ENCODE results near the gene TBC1D16. TPM values are rescaled to one million over a fixed set of nuclear protein-coding genes. Genes with fewer than 3 reads are reported as not detected.
A peak's percentile ranks its signal among the peaks of the same experiment; 100 is the strongest.
"Not testable (repeated sequence)": the region's sequence is repeated elsewhere in the genome, so short reads cannot be mapped to it uniquely, and the experiment has no call there.

Gene TBC1D16
- total RNA-seq, 1 experiment from 2014 or later, result 53.6 TPM

- DNase-seq (ENCODE audit: low read depth), result no peak
These were observed 58.5 kb downstream of the TBC1D16 start for GRCh38 chr17:79977161-79977631.

DNA sequence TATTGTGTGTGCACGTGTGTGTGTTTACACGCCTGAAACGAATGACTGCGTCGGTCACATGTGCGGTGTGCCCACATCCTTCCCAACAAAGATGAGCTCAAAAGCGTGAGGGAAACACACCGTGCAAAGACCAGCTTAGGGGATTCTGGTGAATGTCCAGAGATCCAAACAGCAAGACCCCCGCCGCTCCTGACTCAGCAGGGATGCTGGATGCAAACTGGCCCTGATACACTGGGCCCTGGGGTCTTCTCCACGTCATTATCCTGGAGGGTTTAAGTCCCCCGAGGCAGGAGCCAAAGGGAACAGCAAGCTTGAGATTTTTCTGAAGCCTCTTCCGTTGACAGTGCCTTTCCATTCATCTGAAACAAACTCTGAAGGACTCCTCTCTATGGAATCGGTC lies 59.2 kb downstream of the TBC1D16 start:
- DNase-seq (ENCODE audit: low read depth), result no peak

DNA sequence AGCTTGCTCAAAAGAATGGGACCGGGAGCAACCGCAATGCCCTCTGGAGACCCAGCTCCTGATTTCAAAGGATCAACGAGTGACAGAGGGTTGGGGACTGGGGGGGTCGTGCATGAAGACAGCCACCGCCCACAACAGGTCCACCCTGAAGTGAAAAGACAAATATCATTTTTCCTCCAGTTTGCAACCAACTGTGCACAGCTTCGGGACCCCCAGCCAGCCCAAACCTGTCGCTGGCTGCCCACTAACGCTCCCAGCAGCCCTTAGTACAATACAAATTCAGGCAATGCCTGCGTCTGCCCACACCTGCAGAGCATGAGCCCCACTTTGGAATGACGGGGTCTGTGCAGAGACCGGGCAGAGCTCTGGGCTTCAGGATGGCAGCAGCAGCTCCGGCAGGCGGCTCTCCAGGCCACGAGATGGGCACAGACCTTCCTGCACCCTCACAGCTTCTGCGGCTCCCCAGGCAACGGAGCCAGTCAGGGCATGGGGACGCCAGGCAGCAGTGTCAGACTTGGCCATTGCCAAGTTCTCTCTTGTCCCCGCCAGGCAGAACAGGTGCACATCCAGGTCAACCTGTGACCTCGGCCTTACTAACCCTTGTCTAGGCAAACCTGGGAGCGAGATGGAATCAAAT lies 60.1 kb downstream of the TBC1D16 start:
- DNase-seq (ENCODE audit: low read depth), result no peak

DNA sequence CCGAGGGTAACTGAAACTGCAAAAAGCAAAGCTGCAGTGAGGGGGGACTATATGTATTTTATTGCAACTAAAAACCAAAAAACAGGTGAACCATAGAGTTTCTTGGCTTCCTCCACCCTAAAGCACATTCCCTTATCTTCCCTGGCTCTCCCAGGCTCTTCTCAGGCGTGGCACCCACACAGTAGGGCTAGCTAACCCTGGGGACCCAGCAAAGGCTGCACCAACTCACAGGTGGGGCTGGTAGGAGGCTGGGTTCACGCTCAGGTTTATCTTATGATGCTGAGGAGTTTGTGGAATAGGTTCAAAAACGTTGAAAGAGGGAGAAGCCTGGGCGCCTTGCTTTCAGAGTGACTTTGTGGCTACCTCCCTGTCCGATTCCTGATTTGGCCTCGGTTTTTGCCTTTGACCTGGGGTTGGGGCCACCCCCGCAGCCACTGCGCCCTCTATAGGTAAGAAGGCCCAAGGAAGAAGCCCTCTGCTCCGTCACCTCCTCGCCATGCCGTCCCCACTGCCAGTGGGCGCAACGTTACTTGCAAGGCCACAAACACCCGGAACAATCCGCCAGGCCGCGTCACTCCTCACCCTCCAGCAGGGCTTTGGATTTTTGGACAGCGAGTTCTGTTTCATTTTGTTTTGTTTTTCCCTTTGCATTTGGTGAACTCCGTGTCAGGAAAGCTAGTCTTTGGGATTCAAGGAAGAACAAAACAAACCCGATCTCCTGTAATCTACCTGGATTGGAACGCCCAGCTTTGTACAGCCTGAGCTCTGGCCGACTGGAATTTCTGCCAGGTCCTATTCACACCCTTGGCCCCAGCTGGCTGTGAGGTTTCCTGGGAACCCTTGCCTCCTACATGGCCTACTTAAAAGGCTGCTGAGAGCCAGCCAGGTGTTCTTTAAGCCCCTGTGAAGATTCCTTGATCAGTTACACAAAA lies 60.8 kb downstream of the TBC1D16 start:
- DNase-seq (ENCODE audit: low read depth), result no peak

DNA sequence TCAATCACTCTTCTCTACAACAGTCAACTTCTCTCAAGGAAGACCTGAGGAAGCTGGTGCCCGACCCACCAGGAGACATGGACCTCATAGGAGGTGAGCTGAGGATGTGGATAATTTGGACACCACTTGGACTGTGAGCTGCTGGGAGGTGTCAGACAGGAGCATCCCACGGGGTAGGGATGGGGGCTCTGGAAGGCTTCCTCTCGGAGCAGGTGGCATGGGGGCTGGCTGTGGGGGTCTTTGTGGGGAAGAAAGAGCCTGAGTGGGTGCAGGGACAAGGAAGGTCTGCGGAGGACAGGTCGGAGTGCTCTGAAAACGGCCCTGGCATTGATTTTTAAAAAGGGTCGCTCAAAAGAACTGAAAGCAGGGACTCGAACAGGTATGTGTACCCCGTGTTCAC lies 64.0 kb downstream of the TBC1D16 start:
- DNase-seq (ENCODE audit: low read depth), result no peak

DNA sequence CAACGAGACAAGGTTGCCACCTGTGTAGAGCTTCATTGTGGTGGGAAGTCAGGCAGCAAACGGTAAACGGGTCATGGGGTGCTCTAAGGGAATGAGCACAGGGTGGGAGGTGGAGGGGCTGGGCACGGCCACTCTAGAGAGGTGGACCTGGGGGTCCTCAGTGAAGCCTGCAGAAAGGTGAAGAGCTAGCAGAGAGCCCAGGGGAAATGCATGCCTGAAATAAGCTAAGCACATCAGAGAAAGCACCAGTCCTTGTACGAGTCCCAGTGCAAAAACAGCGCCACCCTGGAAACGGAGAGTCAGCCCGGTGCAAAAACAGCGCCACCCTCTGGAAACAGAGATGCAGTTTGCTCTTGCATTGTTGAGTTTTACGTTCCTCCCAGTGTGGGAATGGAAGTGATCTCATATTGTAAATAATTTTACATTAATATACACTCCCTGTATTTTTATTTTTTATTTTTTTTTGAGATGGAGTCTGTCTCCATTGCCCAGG lies 65.0 kb downstream of the TBC1D16 start:
- no peak for DNase-seq (ENCODE audit: low read depth)

DNA sequence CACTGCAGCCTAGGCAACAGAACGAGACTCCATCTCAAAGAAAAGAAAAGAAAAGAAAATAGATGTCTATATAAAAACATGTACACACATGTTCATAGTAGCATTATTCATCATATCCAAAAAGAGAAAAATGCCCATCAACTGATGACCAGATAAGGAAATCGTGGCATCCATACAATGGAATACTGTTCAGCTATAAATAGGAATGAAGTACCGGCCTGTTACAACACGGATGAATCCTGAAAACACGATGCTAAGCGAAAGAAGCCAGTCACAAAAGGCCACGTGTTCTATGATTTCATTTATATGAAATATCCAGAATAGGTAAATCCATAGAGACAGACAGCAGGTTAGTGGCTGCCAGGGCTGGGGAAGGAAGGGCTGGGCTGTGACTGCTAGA lies 65.8 kb downstream of the TBC1D16 start:
- no peak for DNase-seq (ENCODE audit: low read depth)

GRCh38 chr17:79968116-79968515 lies 67.6 kb downstream of the TBC1D16 start:
- DNase-seq (ENCODE audit: low read depth), result no peak

DNA sequence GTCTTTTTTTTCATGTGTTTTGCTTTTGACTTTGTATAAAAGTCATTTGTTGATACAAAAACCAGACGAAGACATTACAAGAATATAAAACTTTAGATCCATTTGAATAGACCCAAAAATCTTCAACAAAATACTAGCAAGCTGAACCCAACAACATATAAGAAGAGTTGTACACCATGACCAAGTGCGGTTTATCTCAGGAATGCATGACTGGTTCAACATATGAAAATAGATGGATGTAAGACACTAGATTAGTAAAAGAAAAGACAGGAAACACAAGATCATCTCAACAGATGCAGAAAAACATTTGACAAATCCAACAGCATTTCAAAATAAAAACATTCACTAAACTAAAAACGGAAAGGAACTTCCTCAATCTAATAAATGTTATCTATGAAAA lies 69.0 kb downstream of the TBC1D16 start:
- peak; percentile 69 for DNase-seq (ENCODE audit: low read depth)

GRCh38 chr17:79965806-79966205 lies 69.9 kb downstream of the TBC1D16 start:
- DNase-seq (ENCODE audit: low read depth), result peak; percentile 79

DNA sequence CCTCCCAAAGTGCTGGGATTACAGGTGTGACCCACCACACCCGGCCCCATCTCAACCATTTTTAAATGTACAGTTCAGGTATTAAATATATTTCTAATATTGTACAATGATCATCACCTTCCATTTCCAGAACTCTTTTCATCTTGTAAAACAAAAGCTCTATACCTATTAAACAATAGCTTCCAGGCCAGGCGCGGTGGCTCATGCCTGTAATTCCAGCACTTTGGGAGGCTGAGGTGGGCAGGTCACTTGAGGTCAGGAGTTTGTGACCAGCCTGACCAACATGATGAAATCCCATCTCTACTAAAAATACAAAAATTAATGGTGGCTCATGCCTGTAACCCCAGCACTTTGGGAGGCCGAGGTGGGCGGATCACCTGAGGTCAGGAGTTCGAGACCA lies 73.2 kb downstream of the TBC1D16 start:
- not testable (repeated sequence) for DNase-seq (ENCODE audit: low read depth)

DNA sequence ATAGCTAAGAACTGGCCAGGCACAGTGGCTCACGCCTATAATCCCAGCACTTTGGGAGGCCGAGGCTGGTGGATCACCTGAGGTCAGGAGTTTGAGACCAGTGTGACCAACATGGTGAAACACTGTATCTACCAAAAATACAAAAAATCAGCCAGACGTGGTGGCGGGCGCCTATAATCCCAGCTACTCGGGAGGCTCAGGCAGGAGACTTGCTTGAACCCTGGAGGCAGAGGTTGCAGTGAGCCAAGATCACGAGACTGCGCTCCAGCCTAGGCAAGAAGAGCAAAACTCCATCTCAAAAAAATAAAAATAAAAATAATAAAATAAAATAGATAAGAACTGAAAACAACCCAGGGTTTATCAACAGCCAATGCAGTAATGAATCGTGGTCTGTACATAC lies 74.1 kb downstream of the TBC1D16 start:
- DNase-seq (ENCODE audit: low read depth), result not testable (repeated sequence)

DNA sequence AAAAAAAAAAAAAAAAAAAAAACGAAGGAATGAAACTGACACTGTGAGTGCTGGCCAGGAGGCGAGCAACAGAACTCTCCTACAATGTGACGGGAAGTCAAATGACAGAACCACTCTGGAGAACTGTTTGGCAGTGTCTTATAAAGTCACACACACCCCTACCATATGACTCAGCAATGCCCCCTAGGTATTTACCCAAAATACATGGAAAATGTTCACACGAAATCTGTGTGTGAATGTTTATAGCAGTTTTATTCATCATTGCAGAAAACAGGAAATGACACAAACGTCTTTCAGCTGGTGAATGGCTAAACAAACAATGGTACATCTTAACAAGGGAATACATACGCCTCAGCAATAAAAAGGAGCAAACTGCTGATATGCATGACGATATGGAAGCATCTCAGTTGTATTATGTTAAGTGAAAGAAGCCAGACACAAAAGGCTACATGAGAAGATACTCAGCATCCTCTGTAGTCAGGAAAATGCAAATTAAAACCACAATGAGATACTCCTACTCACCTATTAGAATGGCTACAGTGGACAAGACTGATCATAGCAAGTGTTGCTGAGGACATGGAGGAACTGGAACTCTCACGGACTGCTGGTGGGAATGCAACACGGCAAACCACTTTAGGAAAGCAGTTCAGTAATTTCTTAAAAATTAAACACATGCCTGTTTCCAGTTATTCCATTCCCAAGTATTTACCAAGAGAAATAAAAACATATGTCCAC lies 74.7 kb downstream of the TBC1D16 start:
- DNase-seq (ENCODE audit: low read depth), result no peak

DNA sequence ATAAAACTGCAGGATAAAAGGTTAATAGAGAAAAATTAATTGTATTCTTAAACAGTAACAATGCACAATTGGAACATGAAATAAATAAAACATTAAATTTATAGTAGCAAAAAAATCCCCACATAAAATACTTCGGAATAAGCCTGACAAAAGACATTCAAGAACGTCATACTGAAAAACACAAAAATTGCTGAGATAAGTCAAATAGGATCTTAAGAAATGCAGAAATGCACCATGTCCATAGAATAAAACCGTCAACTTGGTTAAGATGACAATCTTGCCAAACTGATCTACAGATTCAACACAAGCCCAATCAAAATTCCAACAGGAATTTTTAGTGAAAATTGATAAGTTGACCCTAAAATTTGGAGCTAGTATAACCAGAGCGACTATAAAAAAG lies 76.6 kb downstream of the TBC1D16 start:
- DNase-seq (ENCODE audit: low read depth), result no peak

- DNase-seq (ENCODE audit: low read depth), result no peak
These were observed 78.8 kb downstream of the TBC1D16 start for GRCh38 chr17:79956853-79957252.

DNA sequence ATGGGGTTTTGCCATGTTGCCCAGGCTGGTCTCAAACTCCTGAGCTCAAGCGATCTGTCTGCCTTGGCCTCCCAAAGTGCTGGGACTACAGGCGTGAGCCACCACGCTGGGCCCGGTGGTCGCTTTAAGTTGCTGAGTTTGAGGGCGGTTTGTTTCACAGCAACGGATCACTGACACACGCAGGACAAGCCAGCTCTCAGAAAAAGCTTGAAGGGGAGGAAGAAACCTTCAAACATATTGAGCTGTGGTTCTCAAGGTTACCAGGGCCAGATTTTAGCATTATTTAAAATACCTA lies 79.3 kb downstream of the TBC1D16 start:
- DNase-seq (ENCODE audit: low read depth), result not testable (repeated sequence)

DNA sequence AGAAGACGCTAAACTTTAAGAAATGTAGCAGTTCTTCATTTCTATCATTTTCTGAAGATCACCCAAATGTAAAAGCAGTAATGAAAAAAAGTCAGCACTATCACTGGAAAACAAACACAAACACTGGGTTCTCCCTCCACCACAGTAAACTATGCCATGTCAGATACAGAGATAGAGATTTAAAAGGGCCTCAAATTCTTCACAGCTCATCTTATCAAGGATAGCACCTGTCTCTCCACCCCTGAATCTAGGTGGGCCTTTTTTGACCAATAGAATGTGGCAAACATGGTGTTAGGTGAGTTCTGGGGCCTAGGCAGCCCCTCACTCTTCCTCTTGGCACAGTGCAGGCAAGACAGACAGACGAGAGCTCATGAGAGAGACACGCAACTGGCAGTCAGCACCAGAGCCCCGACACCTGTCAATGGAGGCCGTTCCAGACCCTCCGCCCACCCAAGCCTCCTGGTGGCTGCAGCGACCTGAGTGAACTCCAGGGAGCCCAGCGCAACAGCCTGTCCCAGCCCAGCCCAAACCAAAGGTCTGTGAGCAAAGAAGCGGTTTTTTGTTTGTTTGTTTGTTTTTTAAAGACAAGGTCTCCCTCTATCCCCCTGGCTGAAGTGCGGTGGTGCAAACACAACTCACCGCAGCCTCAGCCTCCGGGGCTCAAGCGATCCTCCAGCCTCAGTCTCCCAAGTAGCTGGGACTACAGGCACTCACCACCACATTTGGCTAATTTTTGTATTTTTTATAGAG lies 79.8 kb downstream of the TBC1D16 start:
- DNase-seq (ENCODE audit: low read depth), result no peak

DNA sequence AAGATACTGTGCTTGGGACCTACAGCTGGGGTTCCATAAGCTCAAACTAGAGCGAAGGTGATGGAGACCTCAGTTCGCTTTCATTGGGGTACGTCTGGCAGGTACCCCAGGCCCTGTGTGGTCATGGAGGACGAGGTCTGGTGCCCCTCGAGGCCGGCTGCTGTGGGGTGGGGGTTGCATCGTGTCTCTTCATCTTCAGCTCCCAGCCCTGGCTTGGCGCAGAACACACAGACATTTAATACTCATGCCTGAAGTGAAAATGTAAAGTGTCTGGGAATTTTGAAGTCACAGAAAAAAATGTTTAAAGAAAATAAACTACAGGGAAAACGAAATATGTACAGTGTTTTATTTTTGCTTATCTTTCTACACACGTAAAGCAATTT lies 80.5 kb downstream of the TBC1D16 start:
- no peak for DNase-seq (ENCODE audit: low read depth)

GRCh38 chr17:79954281-79955166 lies 81.1 kb downstream of the TBC1D16 start:
- no peak for DNase-seq (ENCODE audit: low read depth)

GRCh38 chr17:79953335-79953734 lies 82.3 kb downstream of the TBC1D16 start:
- no peak for DNase-seq (ENCODE audit: low read depth)

Measured in LHCN-M2 (cell line).